ENCODE data around the gene EI24. TPM values are rescaled to one million over a fixed set of nuclear protein-coding genes. Genes with fewer than 3 reads are reported as not detected.

EI24 gene
- total RNA-seq: 84.9 and 120 TPM in 2 replicates

DNA sequence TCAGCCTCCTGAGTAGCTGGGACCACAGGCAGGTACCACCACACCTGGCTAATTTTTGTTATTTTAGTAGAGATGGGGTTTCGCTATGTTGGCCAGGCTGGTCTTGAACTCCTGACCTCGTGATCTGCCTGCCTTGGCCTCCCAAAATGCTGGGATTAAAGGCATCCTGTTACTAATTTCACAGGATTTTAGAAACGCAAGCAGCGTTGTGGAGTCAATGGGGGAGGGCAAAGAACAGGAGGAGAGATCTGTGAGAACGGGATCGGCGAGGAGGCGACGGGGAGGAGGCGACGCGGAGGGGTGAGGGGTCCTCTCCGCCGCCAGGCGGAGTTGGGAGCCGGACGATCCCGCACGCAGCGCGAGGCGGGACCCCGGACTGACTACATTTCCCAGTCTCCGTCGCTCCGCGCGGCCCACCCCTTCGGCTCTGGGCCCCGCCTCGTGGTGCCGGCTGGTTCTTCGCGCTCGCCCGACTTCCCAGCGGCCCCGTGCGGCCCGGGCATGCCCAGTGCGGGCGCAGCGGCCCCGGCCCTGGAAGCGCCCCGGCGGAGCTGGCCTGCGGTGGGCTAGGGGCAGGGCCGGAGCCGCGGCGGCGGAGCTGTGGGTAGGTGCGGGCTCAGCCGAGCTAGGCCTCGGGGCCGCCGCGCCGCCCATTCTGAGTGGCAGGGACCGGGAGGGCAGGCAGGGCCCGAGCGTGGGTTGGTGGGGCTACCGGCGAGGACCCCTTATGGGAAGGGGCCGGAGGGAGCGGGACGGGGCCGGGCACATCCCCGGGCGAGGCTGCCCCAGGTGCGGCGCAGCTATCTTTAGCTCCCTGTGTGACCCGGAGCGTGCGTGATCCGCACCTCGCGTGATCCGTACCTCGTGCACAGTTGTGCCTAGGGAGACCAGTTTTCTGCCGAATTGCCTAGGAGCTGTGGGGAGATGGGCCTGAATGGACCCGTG, at the start of gene EI24:
EI24 (plus strand) TSS at position 508 of the 945 bp plus-strand sequence. CDS start 3,051 bp downstream, outside the sequence.

DNA sequence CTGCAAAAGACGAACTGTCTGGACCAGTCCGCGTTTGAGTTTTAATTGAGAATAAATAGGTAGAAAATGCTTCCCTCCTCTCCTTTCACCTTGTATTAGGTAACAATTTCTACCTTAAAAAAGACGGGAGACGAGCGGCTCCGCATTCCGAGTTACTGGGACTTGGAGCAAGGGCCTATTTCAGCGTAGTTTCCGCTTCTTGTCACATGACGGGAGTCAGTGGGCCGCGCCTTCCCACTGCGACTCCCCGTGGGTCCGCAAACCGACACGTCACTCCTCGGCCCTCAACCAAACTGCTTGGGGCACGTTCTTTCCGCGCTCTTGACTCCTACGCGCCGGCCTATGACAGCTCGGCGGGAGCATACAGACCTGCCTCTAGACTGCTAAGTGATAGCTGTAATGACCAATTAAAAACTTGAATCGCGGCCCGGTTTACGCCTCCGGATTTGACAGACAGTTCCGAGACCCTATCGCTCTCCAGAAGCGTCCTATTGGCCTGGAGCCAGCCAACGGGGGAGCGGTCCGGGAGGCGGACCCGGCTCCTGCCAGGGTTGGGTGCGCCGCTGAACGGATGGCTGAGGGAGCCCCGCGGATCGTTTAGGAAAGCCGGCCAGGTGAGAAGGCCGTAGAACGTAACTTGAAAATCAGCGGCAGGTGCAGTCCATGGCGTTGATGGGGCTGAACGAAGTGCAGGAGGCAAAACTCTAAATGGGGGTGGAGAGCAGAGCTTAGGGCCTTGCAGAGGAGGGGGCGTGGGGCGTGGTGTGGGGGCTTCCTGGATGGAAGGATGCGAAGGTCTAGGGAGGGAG, 23.2 kb downstream of the EI24 start, which contains the start of gene STT3A:
STT3A (plus strand) TSS at position 548 of the 809 bp plus-strand sequence. CDS start 3,064 bp downstream, outside the sequence.

DNA sequence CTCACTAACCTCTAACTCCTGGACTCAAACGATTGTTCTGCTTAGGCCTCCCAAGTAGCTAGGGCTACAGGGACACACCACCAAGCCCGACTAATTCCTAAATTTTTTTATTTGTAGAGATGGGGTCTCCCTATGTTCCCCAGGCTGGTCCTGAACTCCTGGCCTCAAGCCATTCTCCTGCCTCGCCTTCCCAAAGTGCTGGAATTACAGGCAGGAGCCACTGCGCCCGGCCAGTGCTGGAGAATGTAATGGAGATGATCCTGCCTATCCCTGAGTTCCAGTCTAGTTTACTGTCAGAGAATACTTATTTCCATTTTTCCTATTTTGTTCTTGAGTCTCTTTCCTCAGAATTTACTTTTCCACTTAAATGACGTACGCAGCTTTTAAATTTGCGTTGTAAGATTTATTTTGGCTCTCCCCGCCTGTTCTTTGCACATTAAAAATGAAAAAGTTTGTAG, 55.5 kb downstream of the EI24 start, which contains the start of gene CHEK1:
CHEK1 (plus strand) TSS at position 408 of the 458 bp plus-strand sequence. CDS start 1,606 bp downstream, outside the sequence.

Other genes with a start within 250 kb of the EI24 start
- 92.9 and 100 TPM in 2 replicates for gene FEZ1, start 73.2 kb upstream of the EI24 start, total RNA-seq
- 320 and 332 TPM in 2 replicates for gene STT3A, start 23.4 kb downstream of the EI24 start, total RNA-seq
- gene CHEK1, start 55.7 kb downstream of the EI24 start, total RNA-seq: 16.1 and 20.5 TPM in 2 replicates
- gene ACRV1, start 111.4 kb downstream of the EI24 start, total RNA-seq: not detected in 2 replicates
- not detected in 2 replicates for gene PATE1, start 176.8 kb downstream of the EI24 start, total RNA-seq
- gene PATE2, start 209.4 kb downstream of the EI24 start, total RNA-seq: not detected in 2 replicates
- not detected in 2 replicates for gene PATE3, start 218.7 kb downstream of the EI24 start, total RNA-seq

Measured in smooth muscle cell of bladder (primary cell).